H1 (cell line): ENCODE results near the gene GAST. TPM values are rescaled to one million over a fixed set of nuclear protein-coding genes. Genes with fewer than 3 reads are reported as not detected.

ENCODE experiments used
- ATF2 ChIP-seq: IDR thresholded peaks from 2 replicates; pipeline ENCODE4 v1.6.1; 2012; ENCODE audit warnings: low read length, inconsistent platforms
- BACH1 ChIP-seq: IDR thresholded peaks from 2 replicates; pipeline ENCODE4 v1.6.1; 2012; ENCODE audit warnings: low read length, improper control_type of control experiment
- JUN ChIP-seq: IDR thresholded peaks from 2 replicates; pipeline ENCODE4 v1.6.1; 2011; ENCODE audit warnings: low read depth, mild to moderate bottlenecking, improper control_type of control experiment, low read length
- MAX ChIP-seq: IDR thresholded peaks from 2 replicates; pipeline ENCODE4 v1.6.1; 2012; ENCODE audit warnings: inconsistent platforms
- POLR2A ChIP-seq, 2 experiments: IDR thresholded peaks; 1 replicate in 1 of 2; 2 replicates in 1 of 2; pipeline ENCODE4 v1.6.1; 2011; ENCODE audit warnings: low read depth in 2 of 2, low read length in 2 of 2, mild to moderate bottlenecking in 2 of 2; ENCODE audit errors: control extremely low read depth in 1 of 2
- RBBP5 ChIP-seq: IDR thresholded peaks from 2 replicates; pipeline ENCODE4 v1.7.1; 2012; ENCODE audit warnings: low read depth, mild to moderate bottlenecking, inconsistent platforms, low read length, moderate library complexity, borderline replicate concordance
- RXRA ChIP-seq: IDR thresholded peaks from 2 replicates; pipeline ENCODE4 v1.6.1; 2011; ENCODE audit warnings: low read depth, mild to moderate bottlenecking, low read length, moderate library complexity; ENCODE audit not compliant: insufficient read depth
- SIRT6 ChIP-seq: IDR thresholded peaks from one replicate; pipeline ENCODE4 v1.7.1; 2012; ENCODE audit warnings: low read length, inconsistent platforms
- SRF ChIP-seq: IDR thresholded peaks from 2 replicates; pipeline ENCODE4 v1.6.1; 2011; ENCODE audit warnings: mild to moderate bottlenecking, low read depth, low read length, moderate library complexity
- TAF7 ChIP-seq: optimal IDR thresholded peaks from 2 replicates; pipeline ENCODE3; 2011; ENCODE audit warnings: low read depth, mild to moderate bottlenecking, inconsistent platforms, low read length, moderate library complexity, borderline replicate concordance
- polyA plus RNA-seq, 7 experiments: library from polyadenylated mRNA; depleted of rRNA in 3 of 7; stranded (reverse) in 5 of 7; unstranded in 2 of 7; fragments of >200 nt in 5 of 7; fragments of 200-250 nt in 2 of 7; gene quantifications; 1 replicate in 5 of 7; 2 replicates in 1 of 7; 4 replicates in 1 of 7; pipeline versions ENCODE4 v1.2.1 to v1.2.3, GENCODE V29; 2011 to 2013; ENCODE audit warnings: missing spikeins in 2 of 7, mixed read lengths in 2 of 7
- total RNA-seq: library from RNA; stranded (reverse); fragmentation: NEBNext Ultra II Directional; extraction: Animal tissue kit (Norgen Biotek cat#: 25700); gene quantifications from 2 replicates; pipeline ENCODE4 v1.2.1, GENCODE V29; 2021
- TF ChIP-seq, protein P1 (sequence below): fragments of 300-600 bp; sonication (generic); IDR thresholded peaks from 2 replicates; pipeline ENCODE4 v1.7.1; 2012; ENCODE audit warnings: low read length, moderate library complexity, mild to moderate bottlenecking, inconsistent platforms; ENCODE audit not compliant: insufficient replicate concordance

The GAST gene
- total and polyA plus RNA-seq, 2 of the 8 experiments (the other 6 are each of a cell fraction or from before 2014, with no cell fraction given) = not detected

DNA sequence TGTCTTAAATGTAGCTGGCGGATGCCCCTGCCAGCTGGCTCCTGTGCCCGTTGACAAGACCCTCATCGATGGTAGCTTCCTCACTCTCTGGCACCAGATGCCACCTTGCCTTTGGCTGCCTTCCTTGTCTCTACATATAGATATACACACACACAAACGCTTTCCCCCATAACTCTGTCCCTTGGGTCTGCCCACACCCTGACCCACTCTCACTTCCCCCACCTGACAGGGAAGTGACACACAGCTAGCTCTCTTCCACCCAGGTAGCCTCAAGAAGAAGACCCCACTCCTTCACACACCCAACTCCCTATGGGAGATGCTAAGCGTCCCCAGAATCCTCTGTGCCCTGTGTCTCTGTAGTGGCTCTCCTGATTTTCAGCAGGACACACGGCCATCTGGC lies 48.7 kb downstream of the GAST start (continued):
- TF ChIP-seq, protein P1, sequence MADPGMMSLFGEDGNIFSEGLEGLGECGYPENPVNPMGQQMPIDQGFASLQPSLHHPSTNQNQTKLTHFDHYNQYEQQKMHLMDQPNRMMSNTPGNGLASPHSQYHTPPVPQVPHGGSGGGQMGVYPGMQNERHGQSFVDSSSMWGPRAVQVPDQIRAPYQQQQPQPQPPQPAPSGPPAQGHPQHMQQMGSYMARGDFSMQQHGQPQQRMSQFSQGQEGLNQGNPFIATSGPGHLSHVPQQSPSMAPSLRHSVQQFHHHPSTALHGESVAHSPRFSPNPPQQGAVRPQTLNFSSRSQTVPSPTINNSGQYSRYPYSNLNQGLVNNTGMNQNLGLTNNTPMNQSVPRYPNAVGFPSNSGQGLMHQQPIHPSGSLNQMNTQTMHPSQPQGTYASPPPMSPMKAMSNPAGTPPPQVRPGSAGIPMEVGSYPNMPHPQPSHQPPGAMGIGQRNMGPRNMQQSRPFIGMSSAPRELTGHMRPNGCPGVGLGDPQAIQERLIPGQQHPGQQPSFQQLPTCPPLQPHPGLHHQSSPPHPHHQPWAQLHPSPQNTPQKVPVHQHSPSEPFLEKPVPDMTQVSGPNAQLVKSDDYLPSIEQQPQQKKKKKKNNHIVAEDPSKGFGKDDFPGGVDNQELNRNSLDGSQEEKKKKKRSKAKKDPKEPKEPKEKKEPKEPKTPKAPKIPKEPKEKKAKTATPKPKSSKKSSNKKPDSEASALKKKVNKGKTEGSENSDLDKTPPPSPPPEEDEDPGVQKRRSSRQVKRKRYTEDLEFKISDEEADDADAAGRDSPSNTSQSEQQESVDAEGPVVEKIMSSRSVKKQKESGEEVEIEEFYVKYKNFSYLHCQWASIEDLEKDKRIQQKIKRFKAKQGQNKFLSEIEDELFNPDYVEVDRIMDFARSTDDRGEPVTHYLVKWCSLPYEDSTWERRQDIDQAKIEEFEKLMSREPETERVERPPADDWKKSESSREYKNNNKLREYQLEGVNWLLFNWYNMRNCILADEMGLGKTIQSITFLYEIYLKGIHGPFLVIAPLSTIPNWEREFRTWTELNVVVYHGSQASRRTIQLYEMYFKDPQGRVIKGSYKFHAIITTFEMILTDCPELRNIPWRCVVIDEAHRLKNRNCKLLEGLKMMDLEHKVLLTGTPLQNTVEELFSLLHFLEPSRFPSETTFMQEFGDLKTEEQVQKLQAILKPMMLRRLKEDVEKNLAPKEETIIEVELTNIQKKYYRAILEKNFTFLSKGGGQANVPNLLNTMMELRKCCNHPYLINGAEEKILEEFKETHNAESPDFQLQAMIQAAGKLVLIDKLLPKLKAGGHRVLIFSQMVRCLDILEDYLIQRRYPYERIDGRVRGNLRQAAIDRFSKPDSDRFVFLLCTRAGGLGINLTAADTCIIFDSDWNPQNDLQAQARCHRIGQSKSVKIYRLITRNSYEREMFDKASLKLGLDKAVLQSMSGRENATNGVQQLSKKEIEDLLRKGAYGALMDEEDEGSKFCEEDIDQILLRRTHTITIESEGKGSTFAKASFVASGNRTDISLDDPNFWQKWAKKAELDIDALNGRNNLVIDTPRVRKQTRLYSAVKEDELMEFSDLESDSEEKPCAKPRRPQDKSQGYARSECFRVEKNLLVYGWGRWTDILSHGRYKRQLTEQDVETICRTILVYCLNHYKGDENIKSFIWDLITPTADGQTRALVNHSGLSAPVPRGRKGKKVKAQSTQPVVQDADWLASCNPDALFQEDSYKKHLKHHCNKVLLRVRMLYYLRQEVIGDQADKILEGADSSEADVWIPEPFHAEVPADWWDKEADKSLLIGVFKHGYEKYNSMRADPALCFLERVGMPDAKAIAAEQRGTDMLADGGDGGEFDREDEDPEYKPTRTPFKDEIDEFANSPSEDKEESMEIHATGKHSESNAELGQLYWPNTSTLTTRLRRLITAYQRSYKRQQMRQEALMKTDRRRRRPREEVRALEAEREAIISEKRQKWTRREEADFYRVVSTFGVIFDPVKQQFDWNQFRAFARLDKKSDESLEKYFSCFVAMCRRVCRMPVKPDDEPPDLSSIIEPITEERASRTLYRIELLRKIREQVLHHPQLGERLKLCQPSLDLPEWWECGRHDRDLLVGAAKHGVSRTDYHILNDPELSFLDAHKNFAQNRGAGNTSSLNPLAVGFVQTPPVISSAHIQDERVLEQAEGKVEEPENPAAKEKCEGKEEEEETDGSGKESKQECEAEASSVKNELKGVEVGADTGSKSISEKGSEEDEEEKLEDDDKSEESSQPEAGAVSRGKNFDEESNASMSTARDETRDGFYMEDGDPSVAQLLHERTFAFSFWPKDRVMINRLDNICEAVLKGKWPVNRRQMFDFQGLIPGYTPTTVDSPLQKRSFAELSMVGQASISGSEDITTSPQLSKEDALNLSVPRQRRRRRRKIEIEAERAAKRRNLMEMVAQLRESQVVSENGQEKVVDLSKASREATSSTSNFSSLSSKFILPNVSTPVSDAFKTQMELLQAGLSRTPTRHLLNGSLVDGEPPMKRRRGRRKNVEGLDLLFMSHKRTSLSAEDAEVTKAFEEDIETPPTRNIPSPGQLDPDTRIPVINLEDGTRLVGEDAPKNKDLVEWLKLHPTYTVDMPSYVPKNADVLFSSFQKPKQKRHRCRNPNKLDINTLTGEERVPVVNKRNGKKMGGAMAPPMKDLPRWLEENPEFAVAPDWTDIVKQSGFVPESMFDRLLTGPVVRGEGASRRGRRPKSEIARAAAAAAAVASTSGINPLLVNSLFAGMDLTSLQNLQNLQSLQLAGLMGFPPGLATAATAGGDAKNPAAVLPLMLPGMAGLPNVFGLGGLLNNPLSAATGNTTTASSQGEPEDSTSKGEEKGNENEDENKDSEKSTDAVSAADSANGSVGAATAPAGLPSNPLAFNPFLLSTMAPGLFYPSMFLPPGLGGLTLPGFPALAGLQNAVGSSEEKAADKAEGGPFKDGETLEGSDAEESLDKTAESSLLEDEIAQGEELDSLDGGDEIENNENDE = no peak
- TF ChIP-seq RXRA (no peak), SIRT6 (no peak), SRF (no peak), MAX (no peak), ATF2 (no peak), JUN (no peak), RBBP5 (no peak), BACH1 (no peak), POLR2A (IDR thresholded peaks at IDR 0.05; ENCODE audit: control extremely low read depth in 1 of 2, low read depth in 2 of 2, low read length in 2 of 2) (no peak), TAF7 (no peak)
